Measurements from ENCODE around the gene OXSR1. TPM values are rescaled to one million over a fixed set of nuclear protein-coding genes. Genes with fewer than 3 reads are reported as not detected.
"Not testable (repeated sequence)": the region's sequence is repeated elsewhere in the genome, so short reads cannot be mapped to it uniquely, and the experiment has no call there.

OXSR1 gene
- total RNA-seq, 4 donors from 2014 or later, result 23.9 to 35.8 (median 29.9) TPM

GRCh38 chr3:38177181-38177580 lies 11.8 kb downstream of the OXSR1 start:
- H3K4me3 ChIP-seq, result no peak overlapping the region
- no peak for DNase-seq (ENCODE audit: low spot score in 2 of 2)
- peaks cover 0 to 8% (median 0%) of the 10 kb centered on the region in 3 donors for H3K36me3 ChIP-seq
- WGBS, 2 donors, result 22 to 33% methylated on average over 2 of the region's 2 CpGs
- H3K27me3 ChIP-seq, result no peaks in the 10 kb centered on the region
- TF ChIP-seq, protein P1, sequence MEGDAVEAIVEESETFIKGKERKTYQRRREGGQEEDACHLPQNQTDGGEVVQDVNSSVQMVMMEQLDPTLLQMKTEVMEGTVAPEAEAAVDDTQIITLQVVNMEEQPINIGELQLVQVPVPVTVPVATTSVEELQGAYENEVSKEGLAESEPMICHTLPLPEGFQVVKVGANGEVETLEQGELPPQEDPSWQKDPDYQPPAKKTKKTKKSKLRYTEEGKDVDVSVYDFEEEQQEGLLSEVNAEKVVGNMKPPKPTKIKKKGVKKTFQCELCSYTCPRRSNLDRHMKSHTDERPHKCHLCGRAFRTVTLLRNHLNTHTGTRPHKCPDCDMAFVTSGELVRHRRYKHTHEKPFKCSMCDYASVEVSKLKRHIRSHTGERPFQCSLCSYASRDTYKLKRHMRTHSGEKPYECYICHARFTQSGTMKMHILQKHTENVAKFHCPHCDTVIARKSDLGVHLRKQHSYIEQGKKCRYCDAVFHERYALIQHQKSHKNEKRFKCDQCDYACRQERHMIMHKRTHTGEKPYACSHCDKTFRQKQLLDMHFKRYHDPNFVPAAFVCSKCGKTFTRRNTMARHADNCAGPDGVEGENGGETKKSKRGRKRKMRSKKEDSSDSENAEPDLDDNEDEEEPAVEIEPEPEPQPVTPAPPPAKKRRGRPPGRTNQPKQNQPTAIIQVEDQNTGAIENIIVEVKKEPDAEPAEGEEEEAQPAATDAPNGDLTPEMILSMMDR (IDR thresholded peaks at IDR 0.05), result no peak
- TF ChIP-seq EP300 (IDR thresholded peaks at IDR 0.05) (no peak), POLR2A (IDR thresholded peaks at IDR 0.05) (no peak)
- H3K4me1 ChIP-seq, result peaks cover 0 to 18% (median 0%) of the 10 kb centered on the region in 4 donors
- H3K9me3 ChIP-seq, result no peaks in the 10 kb centered on the region
- H3K27ac ChIP-seq, result no peak overlapping the region

GRCh38 chr3:38186781-38187180 lies 21.4 kb downstream of the OXSR1 start:
- peaks cover 0 to 13% (median 0%) of the 10 kb centered on the region in 4 donors for H3K4me1 ChIP-seq
- DNase-seq (ENCODE audit: low spot score in 2 of 2), result no peak
- no peak overlapping the region for H3K4me3 ChIP-seq
- WGBS, 2 donors, result 95 to 97% methylated on average over 1 of the region's 1 CpG
- peaks cover 0 to 37% (median 0%) of the 10 kb centered on the region in 3 donors for H3K36me3 ChIP-seq
- no peaks in the 10 kb centered on the region for H3K27me3 ChIP-seq
- no peaks in the 10 kb centered on the region for H3K9me3 ChIP-seq
- no peak overlapping the region for H3K27ac ChIP-seq
- TF ChIP-seq, protein P1 (IDR thresholded peaks at IDR 0.05), result no peak
- no peak for TF ChIP-seq EP300 (IDR thresholded peaks at IDR 0.05)
- TF ChIP-seq POLR2A (IDR thresholded peaks at IDR 0.05), result no peak

DNA sequence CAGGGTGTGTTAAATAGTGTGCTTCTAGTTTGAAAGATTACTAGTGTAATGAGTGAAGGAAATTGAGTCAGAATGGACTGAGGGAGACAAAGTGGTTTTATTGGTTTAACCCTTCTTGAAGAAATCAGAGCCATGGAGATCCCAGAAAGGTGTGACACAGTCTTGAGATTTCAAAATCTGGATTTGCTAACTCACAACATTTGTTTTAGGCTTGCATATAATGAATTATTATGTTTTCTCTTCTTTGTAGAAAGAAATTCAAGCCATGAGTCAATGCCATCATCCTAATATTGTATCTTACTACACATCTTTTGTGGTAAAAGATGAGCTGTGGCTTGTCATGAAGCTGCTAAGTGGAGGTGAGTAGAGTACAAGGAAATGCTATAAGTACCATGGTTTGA lies 25.1 kb downstream of the OXSR1 start:
- no peaks in the 10 kb centered on the region for H3K9me3 ChIP-seq
- TF ChIP-seq EP300 (IDR thresholded peaks at IDR 0.05) (no peak), POLR2A (IDR thresholded peaks at IDR 0.05) (no peak)
- TF ChIP-seq, protein P1 (IDR thresholded peaks at IDR 0.05), result no peak
- H3K4me1 ChIP-seq, result peaks cover 0 to 4% (median 0%) of the 10 kb centered on the region in 4 donors
- H3K27me3 ChIP-seq, result no peaks in the 10 kb centered on the region
- peaks cover 0 to 45% (median 0%) of the 10 kb centered on the region in 3 donors for H3K36me3 ChIP-seq
- H3K4me3 ChIP-seq, result no peak overlapping the region
- DNase-seq (ENCODE audit: low spot score in 2 of 2), result no peak
- H3K27ac ChIP-seq, result no peak overlapping the region

DNA sequence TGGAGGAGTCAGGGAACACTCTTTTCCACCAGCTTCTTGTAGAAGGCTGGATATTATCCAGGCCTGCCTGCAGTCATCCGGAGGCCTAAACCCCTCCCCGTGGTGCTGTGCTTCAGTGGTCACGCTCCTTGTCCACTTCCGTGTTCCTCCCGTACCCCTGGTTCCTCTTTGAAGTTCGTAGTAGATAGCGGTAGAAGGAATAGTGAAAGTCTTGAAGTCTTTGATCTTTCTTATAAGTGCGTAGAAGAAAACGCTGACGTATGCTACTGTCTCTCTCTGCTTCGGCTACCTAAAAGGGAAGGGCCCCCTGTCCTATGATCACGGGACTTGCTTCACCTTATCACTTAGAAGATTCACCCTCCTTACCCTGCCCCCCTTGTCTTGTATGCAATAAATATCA lies 37.6 kb downstream of the OXSR1 start:
- H3K27me3 ChIP-seq; H3K27ac ChIP-seq; H3K9me3 ChIP-seq; DNase-seq (ENCODE audit: low spot score in 2 of 2); H3K4me1 ChIP-seq; H3K4me3 ChIP-seq: not testable (repeated sequence)
- peaks cover 0 to 26% (median 5%) of the 10 kb centered on the region in 3 donors for H3K36me3 ChIP-seq
- WGBS, 2 donors, result 86 to 93% methylated on average over 12 of the region's 12 CpGs

DNA sequence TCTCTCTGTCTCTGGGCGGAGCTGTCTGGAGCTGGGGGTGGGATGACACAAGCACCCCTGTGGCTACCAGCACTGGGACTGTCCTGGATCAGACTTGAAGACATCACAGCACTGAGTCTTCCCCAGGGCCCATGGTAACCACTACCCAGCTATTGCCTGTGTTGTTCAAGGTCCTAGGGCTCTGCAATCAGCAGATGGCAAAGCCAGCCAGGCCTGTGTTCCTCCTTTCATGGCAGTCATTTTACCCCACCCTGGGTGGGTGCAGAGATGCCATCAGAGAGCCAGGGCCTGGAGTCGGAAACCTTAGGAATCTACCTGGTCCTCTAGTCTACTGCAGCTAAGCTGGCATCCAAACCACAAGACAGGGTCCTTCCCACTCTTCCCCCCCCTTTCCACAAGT lies 38.4 kb downstream of the OXSR1 start:
- no peak for DNase-seq (ENCODE audit: low spot score in 2 of 2)
- TF ChIP-seq EP300 (IDR thresholded peaks at IDR 0.05) (no peak), POLR2A (IDR thresholded peaks at IDR 0.05) (no peak)
- TF ChIP-seq, protein P1 (IDR thresholded peaks at IDR 0.05), result no peak
- Histone ChIP-seq H3K27ac (no peak overlapping the region), H3K36me3 (peaks cover 0 to 25% (median 5%) of the 10 kb centered on the region in 3 donors), H3K27me3 (no peaks in the 10 kb centered on the region), H3K9me3 (no peaks in the 10 kb centered on the region), H3K4me1 (no peaks in the 10 kb centered on the region), H3K4me3 (no peak overlapping the region)
- WGBS, 2 donors, result 100% methylated on average over 2 of the region's 2 CpGs
